AG08396 (cell line): ENCODE results near the gene MDGA2.
A peak's percentile ranks its signal among the peaks of the same experiment; 100 is the strongest.
"Not testable (repeated sequence)": the region's sequence is repeated elsewhere in the genome, so short reads cannot be mapped to it uniquely, and the experiment has no call there.

Experiments used
- DNase-seq: peaks from one replicate; pipeline ENCODE4 v3.0.0; 2012; ENCODE audit warnings: low spot score, mixed read lengths

MDGA2 gene

GRCh38 chr14:47235619-47236018, 439.8 kb downstream of the MDGA2 start:
- no peak for DNase-seq

- no peak for DNase-seq
These were observed 448.4 kb downstream of the MDGA2 start for GRCh38 chr14:47226877-47227520.

DNA sequence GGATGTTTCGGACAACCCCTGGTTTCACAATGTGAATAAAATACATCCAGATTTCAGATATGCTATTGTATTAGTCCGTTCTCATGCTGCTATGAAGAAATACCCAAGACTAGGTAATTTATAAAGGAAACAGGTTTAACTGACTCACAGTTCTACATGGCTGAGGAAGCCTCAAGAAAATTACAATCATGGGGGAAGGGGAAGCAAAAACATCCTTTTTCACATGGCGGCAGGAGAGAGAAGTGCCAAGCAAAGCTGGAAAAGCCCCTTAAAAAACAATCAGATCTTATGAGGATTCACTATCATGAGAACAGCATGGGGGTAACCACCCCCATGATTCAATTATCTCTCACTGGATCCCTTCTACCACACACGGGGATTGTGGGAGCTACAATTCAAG, 451.7 kb downstream of the MDGA2 start:
- no peak for DNase-seq

- DNase-seq: no peak
These were observed 455.3 kb downstream of the MDGA2 start for GRCh38 chr14:47220096-47220495.

GRCh38 chr14:47211263-47211662, 464.1 kb downstream of the MDGA2 start:
- no peak for DNase-seq

DNA sequence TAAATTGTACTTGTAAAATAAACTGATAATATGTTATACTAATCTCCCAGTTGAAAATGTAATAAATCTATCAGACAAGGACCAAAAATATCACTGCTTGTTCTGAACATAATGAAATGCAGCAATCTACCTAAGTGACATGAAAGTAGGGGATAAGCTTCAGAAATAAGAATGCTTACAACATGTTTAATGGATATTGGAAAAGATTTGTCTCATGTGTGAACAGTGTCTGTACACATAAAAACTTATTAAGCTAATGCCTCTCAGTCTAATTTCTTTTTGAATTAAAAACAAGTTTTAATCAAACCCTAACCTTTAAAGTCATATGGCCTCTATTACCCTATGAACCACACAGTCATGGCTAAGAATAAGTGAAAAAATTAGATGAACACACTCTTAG, 465.3 kb downstream of the MDGA2 start:
- DNase-seq: no peak

- DNase-seq: no peak
These were observed 467.0 kb downstream of the MDGA2 start for GRCh38 chr14:47208434-47208833.

DNA sequence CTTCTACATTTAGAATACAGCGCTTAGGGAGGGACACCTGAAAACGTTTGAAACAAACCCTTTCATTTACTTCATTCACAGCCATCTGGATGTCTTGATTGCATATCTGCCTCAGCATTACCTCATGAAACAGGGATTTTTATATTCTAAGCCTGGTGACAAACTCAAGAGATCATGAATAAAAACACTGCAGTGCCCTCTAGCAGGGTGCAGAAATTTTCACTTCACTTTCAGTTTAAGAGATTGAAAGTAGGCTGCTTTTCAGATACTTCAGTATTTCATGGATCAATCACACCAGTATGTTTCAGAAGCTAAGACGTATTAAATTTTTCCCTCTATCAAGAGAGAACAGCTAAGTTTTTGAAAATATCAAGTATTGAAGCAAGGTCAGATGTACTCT, 467.8 kb downstream of the MDGA2 start:
- DNase-seq: no peak

DNA sequence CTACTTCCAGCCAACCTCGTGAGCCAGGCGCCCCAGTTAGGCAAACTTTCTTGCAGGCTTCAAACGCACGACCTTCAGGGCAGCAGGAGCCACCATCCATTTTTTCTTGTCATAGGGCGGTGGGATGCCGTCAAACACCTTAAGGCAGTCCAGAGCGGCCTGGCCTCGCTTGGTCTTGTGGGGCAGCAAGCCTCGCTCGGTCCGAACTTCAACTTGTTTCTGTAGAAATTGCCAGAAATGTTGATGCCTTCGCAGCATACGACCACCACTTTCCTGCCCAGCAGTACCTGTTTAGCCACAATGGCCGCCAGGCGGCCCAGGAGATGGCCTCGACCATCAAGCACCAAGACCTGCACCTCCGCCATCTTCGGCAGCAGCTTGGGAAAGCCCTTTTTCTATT, 474.7 kb downstream of the MDGA2 start:
- no peak for DNase-seq

DNA sequence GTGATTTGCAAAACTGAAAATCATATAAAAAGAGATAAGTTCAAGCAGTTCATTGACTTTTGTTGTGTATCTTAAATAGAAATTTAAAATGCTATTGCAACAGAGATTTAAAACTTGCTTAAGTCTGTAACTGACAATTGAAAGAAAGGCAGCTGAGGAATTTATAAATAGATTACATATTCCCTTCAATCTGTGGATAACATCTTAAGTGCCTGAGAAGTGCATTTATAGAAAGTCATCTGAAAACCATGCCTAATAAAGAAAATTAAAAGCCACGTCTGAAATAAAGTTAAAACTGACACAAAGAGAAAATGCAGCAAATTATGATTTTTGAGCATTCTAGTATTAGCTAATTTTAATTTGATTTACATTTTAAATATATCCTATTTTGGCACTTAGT, 479.8 kb downstream of the MDGA2 start:
- DNase-seq: no peak

- peak; percentile 2 for DNase-seq
These were observed 481.4 kb downstream of the MDGA2 start for GRCh38 chr14:47194055-47194454.

DNA sequence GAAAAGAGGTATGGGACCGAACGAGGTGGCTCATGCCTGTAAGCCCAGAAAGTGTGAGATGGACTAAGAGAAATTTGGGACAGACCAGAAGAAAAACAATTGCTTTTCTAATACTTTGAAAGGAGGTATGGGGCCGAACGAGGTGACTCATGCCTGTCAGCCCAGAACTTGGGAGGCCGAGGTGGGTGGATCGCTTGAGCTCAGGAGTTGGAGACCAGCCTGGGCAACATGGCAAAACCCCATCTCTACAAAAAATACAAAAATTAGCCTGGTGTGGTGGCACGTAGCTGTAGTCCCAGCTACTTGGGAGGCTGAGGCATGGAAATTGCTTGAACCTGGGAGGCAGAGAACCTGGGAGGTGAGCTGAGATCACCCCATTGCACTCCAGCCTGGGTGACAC, 483.2 kb downstream of the MDGA2 start:
- not testable (repeated sequence) for DNase-seq

GRCh38 chr14:47191700-47192099, 483.7 kb downstream of the MDGA2 start:
- no peak for DNase-seq

DNA sequence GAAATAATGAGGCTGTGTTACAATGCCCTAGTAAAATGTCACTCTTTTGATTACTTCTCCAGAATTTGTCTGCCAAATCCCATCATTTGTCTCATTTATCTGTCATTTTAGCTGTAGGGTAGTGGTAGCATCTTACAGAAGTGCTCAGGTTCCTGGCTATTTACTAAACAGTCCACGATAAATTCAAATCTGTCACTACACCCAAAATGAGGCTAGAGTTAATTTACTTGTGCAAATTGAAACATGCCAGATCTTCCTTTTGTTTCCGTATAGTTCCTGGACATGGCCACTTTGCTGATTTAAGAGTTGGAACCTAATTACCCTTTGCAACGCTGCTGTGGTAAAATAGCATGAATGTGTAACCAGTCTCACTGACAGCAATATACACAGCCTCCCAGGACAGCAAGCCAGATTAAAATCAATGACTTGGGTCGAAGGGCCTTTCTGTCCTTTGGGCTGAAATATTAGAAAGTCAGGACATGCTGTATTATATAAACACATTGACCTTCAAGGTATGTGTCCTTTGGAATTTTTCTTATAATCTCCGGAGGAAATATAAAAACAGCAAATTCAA, 485.4 kb downstream of the MDGA2 start:
- DNase-seq: no peak

DNA sequence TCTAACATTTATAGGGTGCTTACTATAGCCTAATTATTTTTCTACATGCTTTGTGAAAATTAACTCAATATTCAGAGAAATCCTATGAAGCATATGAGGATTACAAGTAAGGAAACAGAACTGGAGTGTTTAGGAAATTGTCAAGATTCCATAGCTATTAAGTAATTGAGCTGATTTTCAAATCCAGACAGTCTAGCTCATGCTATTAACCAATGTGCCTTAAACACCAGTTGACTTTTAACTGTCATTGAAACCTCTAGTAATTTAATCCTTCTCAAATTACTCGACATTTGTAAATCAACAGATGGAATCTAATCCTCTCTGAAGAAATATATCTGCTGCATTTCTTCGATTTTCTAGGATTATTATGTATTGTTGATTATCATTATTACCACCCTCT, 488.9 kb downstream of the MDGA2 start:
- DNase-seq: no peak

GRCh38 chr14:47179906-47180305, 495.5 kb downstream of the MDGA2 start:
- no peak for DNase-seq

- DNase-seq: not testable (repeated sequence)
These were observed 503.5 kb downstream of the MDGA2 start for GRCh38 chr14:47171896-47172295.

GRCh38 chr14:47167402-47167801, 508.0 kb downstream of the MDGA2 start:
- no peak for DNase-seq

DNA sequence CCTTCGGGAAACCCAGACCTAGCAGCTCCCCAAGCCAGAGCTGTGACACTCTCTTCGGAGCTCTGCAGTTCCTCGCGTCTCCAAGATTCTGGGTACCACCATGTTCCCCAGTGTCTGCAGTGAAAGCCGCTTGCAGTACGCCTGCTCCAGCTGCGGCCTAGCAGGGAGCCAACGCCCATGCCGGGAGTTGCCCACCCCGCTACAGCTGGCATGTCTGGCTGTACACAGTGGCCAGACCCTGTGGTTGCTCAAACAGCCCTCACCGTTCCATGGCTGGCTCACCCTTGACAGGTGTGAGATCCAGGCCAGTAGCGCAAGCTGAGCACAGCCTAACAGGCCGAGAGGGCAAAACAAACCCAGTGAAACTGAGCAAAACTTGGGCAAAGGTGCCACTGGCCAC, 520.0 kb downstream of the MDGA2 start:
- DNase-seq: no peak

DNA sequence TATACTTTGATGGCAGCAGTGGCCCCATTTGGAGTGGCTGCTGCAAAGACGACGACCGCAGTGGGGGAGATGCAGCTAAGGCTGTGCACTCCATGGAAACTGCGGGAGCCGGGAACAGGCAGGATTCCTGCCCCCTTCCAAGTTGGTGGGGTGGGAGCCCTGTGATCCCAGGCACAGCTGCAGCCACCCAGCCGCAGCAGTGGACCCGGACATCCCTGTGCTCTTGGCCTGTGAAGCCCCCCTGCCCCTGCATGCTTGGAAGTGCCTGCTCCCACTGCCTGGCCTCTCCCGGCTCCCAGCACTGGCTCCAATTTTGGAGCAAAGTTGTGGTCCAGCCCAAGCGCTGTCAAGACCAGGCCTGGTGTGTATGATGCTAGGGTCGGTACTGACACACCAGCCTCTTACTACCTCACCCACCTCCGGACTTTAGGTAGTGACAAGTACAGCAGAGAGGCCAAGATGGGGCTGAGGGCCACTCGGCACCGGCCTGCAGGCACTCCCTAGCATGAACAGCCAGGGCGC, 521.1 kb downstream of the MDGA2 start:
- DNase-seq: no peak

- DNase-seq: no peak
These were observed 521.7 kb downstream of the MDGA2 start for GRCh38 chr14:47153746-47154145.

DNA sequence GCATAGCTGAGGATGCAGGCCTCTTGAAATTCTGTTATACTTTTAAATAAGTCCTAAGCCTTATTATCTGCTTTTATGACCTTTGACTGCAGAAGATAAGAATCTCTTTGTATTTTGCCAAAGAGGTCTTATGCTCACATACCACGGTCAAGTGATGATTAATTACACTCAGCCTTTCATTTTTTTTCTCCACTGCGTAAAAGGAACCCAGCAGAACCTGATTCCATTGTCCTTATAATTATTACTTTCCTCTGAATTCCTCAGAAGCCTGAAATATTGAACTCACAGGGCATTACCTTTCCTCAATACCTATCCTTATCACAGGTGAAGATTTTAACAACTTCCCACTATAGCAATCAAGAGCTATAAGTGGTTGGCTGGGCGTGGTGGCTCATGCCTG, 525.1 kb downstream of the MDGA2 start:
- no peak for DNase-seq

- no peak for DNase-seq
These were observed 526.1 kb downstream of the MDGA2 start for GRCh38 chr14:47149326-47149725.

DNA sequence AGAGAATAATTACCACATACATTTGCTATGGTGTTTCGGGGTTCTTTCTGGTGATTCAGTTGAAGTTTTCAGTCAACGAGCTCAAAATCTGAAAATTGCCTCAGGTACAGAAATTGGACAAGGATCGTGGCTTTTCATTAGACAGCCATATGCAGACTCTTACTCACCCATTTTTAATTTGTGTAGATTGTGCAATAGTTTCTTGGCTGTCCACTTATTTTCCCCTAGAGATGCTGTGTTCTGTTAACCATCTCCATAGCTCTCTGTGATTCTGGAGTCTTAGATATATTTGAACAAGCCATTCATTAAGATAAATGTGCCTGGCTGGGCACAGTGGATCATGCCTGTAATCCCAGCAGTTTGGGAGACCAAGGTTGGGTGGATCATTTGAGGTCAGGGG, 526.7 kb downstream of the MDGA2 start:
- DNase-seq: no peak
